CD4-positive, alpha-beta T cell treated with Interleukin-21 for 1 hour (primary cell): ENCODE results near the gene SLC2A13.
A peak's percentile ranks its signal among the peaks of the same experiment; 100 is the strongest.
"Not testable (repeated sequence)": the region's sequence is repeated elsewhere in the genome, so short reads cannot be mapped to it uniquely, and the experiment has no call there.

Source experiments
- DNase-seq: peaks from one replicate; pipeline ENCODE4 v3.0.0-alpha.2; 2020

SLC2A13 gene

GRCh38 chr12:39803151-39803550 lies 302.7 kb downstream of the SLC2A13 start:
- DNase-seq: no peak

- DNase-seq: no peak
These were observed 306.9 kb downstream of the SLC2A13 start for GRCh38 chr12:39798977-39799376.

GRCh38 chr12:39798429-39798828 lies 307.5 kb downstream of the SLC2A13 start:
- no peak for DNase-seq

GRCh38 chr12:39795481-39795880 lies 310.4 kb downstream of the SLC2A13 start:
- no peak for DNase-seq

- DNase-seq: no peak
These were observed 312.9 kb downstream of the SLC2A13 start for GRCh38 chr12:39792938-39793337.

- DNase-seq: no peak
These were observed 317.6 kb downstream of the SLC2A13 start for GRCh38 chr12:39788239-39788638.

- not testable (repeated sequence) for DNase-seq
These were observed 320.1 kb downstream of the SLC2A13 start for GRCh38 chr12:39785814-39786213.

GRCh38 chr12:39782026-39782545 lies 323.8 kb downstream of the SLC2A13 start:
- DNase-seq: no peak

GRCh38 chr12:39780913-39781446 lies 324.9 kb downstream of the SLC2A13 start:
- DNase-seq: no peak

GRCh38 chr12:39780411-39780912 lies 325.4 kb downstream of the SLC2A13 start:
- DNase-seq: no peak

GRCh38 chr12:39779768-39780340 lies 326.0 kb downstream of the SLC2A13 start:
- DNase-seq: no peak

- DNase-seq: no peak
These were observed 328.4 kb downstream of the SLC2A13 start for GRCh38 chr12:39777465-39777864.

GRCh38 chr12:39773266-39773665 lies 332.6 kb downstream of the SLC2A13 start:
- no peak for DNase-seq

- DNase-seq: no peak
These were observed 333.0 kb downstream of the SLC2A13 start for GRCh38 chr12:39772821-39773259.

GRCh38 chr12:39771456-39771855 lies 334.4 kb downstream of the SLC2A13 start:
- DNase-seq: no peak

- peak; percentile 19 for DNase-seq
These were observed 340.8 kb downstream of the SLC2A13 start for GRCh38 chr12:39764944-39765560.

GRCh38 chr12:39763890-39764169 lies 342.1 kb downstream of the SLC2A13 start:
- no peak for DNase-seq

GRCh38 chr12:39763071-39763889 lies 342.6 kb downstream of the SLC2A13 start:
- no peak for DNase-seq

GRCh38 chr12:39755478-39755877 lies 350.4 kb downstream of the SLC2A13 start:
- no peak for DNase-seq

- DNase-seq: no peak
These were observed 353.3 kb downstream of the SLC2A13 start for GRCh38 chr12:39752482-39753137.

- DNase-seq: not testable (repeated sequence)
These were observed 359.7 kb downstream of the SLC2A13 start for GRCh38 chr12:39746151-39746550.

- DNase-seq: no peak
These were observed 362.2 kb downstream of the SLC2A13 start for GRCh38 chr12:39743655-39744054.

GRCh38 chr12:39736406-39736805 lies 369.5 kb downstream of the SLC2A13 start:
- no peak for DNase-seq
